ENCODE data around the gene TNPO3.
"Not testable (repeated sequence)": the region's sequence is repeated elsewhere in the genome, so short reads cannot be mapped to it uniquely, and the experiment has no call there.

Gene TNPO3

DNA sequence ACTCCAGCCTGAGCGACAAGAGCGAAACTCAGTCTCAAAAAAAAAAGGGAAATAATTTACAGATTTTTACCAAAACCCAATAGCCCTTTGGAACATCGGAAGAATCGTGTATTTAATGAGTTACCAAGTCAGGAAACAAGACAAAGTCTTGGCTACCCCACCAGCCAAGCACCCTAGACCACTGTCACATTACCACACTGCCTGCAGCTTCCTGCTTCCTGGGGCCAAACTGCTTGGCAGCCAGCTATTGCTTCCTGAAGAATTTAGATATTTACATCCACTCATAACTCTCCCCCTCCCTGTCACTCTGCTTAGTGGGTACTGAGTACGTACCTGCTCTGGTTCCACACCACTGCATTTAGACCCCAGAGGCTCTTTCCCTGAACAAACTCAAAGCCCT, 14.1 kb upstream of the TNPO3 start:
- no peak overlapping the region for H3K18ac ChIP-seq (ENCODE audit: low read length)
- no peaks in the 10 kb centered on the region for H3K9me3 ChIP-seq (replicated peaks in 1 of 2; ENCODE audit: control insufficient read depth in 2 of 2, insufficient read depth in 1 of 2, low read depth in 1 of 2, low read length in 2 of 2)
- H2BK120ac ChIP-seq (ENCODE audit: low read depth, low read length) = no peak overlapping the region
- no peak overlapping the region for H3K14ac ChIP-seq (ENCODE audit: low read length)
- no peak overlapping the region for H2BK15ac ChIP-seq (ENCODE audit: low read length)
- no peak overlapping the region for H2AK5ac ChIP-seq (ENCODE audit: low read depth, low read length)
- no peak overlapping the region for H3K23ac ChIP-seq (ENCODE audit: low read depth, low read length, poor library complexity)
- H3K27me3 ChIP-seq (ENCODE audit: control insufficient read depth in 3 of 3, insufficient read depth in 3 of 3, low read depth in 1 of 3, low read length in 3 of 3) = peaks cover 0 to 20% (median 0%) of the 10 kb centered on the region in 3 experiments
- no peak overlapping the region for H3K27ac ChIP-seq (replicated peaks; ENCODE audit: low read length)
- no CpG with 5 or more reads among the region's 5 CpGs for whole genome bisulfite sequencing, 2 donors (ENCODE audit: extremely low coverage in 2 of 2, insufficient read length in 2 of 2, insufficient replicate concordance in 1 of 2)
- H3K4me1 ChIP-seq (ENCODE audit: control insufficient read depth in 2 of 2, insufficient read depth in 1 of 2, low read depth in 1 of 2, low read length in 2 of 2) = peaks cover 0 to 3% of the 10 kb centered on the region in 2 donors
- H4K91ac ChIP-seq (ENCODE audit: low read depth, low read length, poor library complexity) = no peak overlapping the region
- H2AFZ ChIP-seq (ENCODE audit: low read length) = no peak overlapping the region
- no peak for DNase-seq (ENCODE audit: low spot score)
- no peak overlapping the region for H2BK12ac ChIP-seq (ENCODE audit: low read length)
- H3K36me3 ChIP-seq (replicated peaks in 1 of 2; ENCODE audit: control insufficient read depth in 2 of 2, insufficient read depth in 2 of 2, low read length in 2 of 2) = no peaks in the 10 kb centered on the region
- H3K9ac ChIP-seq (ENCODE audit: low read depth, low read length, poor library complexity) = no peak overlapping the region
- no peaks in the 10 kb centered on the region for H3K79me1 ChIP-seq (ENCODE audit: low read depth, low read length)
- H3K4me3 ChIP-seq (ENCODE audit: low read length in 2 of 2) = no peak overlapping the region
- no peak overlapping the region for H3K4ac ChIP-seq (ENCODE audit: low read length)
- H4K8ac ChIP-seq (ENCODE audit: low read depth, low read length) = no peak overlapping the region
- no peak overlapping the region for H2BK5ac ChIP-seq (ENCODE audit: low read length)
- H3K4me2 ChIP-seq (ENCODE audit: insufficient read depth, low read length, poor library complexity, severe bottlenecking) = no peak overlapping the region

DNA sequence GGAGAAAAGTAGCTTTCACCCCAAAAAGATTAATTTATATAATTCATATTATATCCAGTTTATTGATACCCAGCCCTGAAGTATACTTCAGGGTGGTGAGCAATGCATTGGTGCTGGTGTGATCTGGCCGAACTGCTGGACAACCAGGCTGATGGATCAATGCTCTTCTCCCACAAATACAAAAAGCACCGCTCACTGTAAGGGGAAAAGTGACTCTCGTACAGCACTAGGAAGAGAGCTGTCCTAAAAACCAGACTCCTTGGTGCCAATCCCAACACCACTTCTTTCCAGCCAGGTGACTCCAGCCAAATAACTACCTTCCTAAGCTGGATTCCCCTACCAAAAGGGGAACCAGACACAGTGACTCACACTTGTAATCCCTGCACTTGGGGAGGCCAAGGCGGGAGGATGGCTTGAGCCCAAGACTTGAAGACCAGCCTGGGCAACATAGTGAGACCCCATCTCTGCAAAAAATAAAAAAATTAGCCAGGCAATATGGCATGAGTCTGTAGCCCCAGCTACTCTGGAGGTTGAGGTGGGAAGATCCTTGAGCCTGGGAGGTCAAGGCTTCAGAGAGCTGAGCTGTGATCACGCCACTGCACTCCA, 13.1 kb upstream of the TNPO3 start:
- Histone ChIP-seq H3K18ac (ENCODE audit: low read length) (no peak overlapping the region), H2BK120ac (ENCODE audit: low read depth, low read length) (no peak overlapping the region), H2BK5ac (ENCODE audit: low read length) (no peak overlapping the region), H3K14ac (ENCODE audit: low read length) (no peak overlapping the region), H2AK5ac (ENCODE audit: low read depth, low read length) (no peak overlapping the region), H3K4me3 (ENCODE audit: low read length in 2 of 2) (no peak overlapping the region), H3K4ac (ENCODE audit: low read length) (no peak overlapping the region), H2BK12ac (ENCODE audit: low read length) (no peak overlapping the region), H2AFZ (ENCODE audit: low read length) (no peak overlapping the region), H3K9me3 (replicated peaks in 1 of 2; ENCODE audit: control insufficient read depth in 2 of 2, insufficient read depth in 1 of 2, low read depth in 1 of 2, low read length in 2 of 2) (no peaks in the 10 kb centered on the region), H4K91ac (ENCODE audit: low read depth, low read length, poor library complexity) (no peak overlapping the region), H3K79me1 (ENCODE audit: low read depth, low read length) (no peaks in the 10 kb centered on the region), H3K27me3 (ENCODE audit: control insufficient read depth in 3 of 3, insufficient read depth in 3 of 3, low read depth in 1 of 3, low read length in 3 of 3) (peaks cover 0 to 20% (median 0%) of the 10 kb centered on the region in 3 experiments), H3K4me2 (ENCODE audit: insufficient read depth, low read length, poor library complexity, severe bottlenecking) (no peak overlapping the region), H3K23ac (ENCODE audit: low read depth, low read length, poor library complexity) (no peak overlapping the region), H3K9ac (ENCODE audit: low read depth, low read length, poor library complexity) (no peak overlapping the region), H3K4me1 (ENCODE audit: control insufficient read depth in 2 of 2, insufficient read depth in 1 of 2, low read depth in 1 of 2, low read length in 2 of 2) (peaks cover 0 to 3% of the 10 kb centered on the region in 2 donors), H3K27ac (replicated peaks; ENCODE audit: low read length) (no peak overlapping the region), H2BK15ac (ENCODE audit: low read length) (no peak overlapping the region), H4K8ac (ENCODE audit: low read depth, low read length) (no peak overlapping the region), H3K36me3 (replicated peaks in 1 of 2; ENCODE audit: control insufficient read depth in 2 of 2, insufficient read depth in 2 of 2, low read length in 2 of 2) (no peaks in the 10 kb centered on the region)
- DNase-seq (ENCODE audit: low spot score) = no peak
- WGBS, 2 donors (ENCODE audit: extremely low coverage in 2 of 2, insufficient read length in 2 of 2, insufficient replicate concordance in 1 of 2) = no CpG with 5 or more reads among the region's 5 CpGs

DNA sequence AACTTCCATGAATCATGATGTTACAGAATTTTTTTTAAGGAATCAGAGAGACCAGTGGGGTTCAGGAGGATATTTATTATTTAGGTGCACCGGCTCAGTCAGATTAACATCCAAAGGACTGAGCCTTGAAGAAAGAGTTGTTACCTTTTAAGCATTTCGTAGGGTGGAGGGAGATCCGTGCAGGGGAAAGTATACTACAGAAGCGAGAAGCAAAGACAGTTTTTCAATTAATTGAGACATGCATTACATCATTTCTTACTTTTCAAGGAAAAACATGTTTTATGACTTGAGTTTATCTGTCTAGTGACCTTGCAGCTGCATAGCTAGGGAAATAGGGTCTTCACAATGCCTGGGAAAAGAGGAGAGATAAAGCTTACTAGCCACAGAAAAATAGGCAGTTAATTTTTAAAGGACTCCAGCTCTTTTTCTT, 12.2 kb upstream of the TNPO3 start:
- not testable (repeated sequence) for DNase-seq (ENCODE audit: low spot score); H3K9me3 ChIP-seq (replicated peaks in 1 of 2; ENCODE audit: control insufficient read depth in 2 of 2, insufficient read depth in 1 of 2, low read depth in 1 of 2, low read length in 2 of 2); H3K23ac ChIP-seq (ENCODE audit: low read depth, low read length, poor library complexity); H3K9ac ChIP-seq (ENCODE audit: low read depth, low read length, poor library complexity); H3K4me2 ChIP-seq (ENCODE audit: insufficient read depth, low read length, poor library complexity, severe bottlenecking); H3K4ac ChIP-seq (ENCODE audit: low read length); H2BK5ac ChIP-seq (ENCODE audit: low read length); H2BK15ac ChIP-seq (ENCODE audit: low read length); H3K4me3 ChIP-seq (ENCODE audit: low read length in 2 of 2); H3K14ac ChIP-seq (ENCODE audit: low read length); H3K4me1 ChIP-seq (ENCODE audit: control insufficient read depth in 2 of 2, insufficient read depth in 1 of 2, low read depth in 1 of 2, low read length in 2 of 2); H2AK5ac ChIP-seq (ENCODE audit: low read depth, low read length); H2BK120ac ChIP-seq (ENCODE audit: low read depth, low read length); H3K79me1 ChIP-seq (ENCODE audit: low read depth, low read length); H3K36me3 ChIP-seq (replicated peaks in 1 of 2; ENCODE audit: control insufficient read depth in 2 of 2, insufficient read depth in 2 of 2, low read length in 2 of 2); H3K27ac ChIP-seq (replicated peaks; ENCODE audit: low read length); H4K91ac ChIP-seq (ENCODE audit: low read depth, low read length, poor library complexity); H4K8ac ChIP-seq (ENCODE audit: low read depth, low read length); H2BK12ac ChIP-seq (ENCODE audit: low read length); H3K18ac ChIP-seq (ENCODE audit: low read length)
- peak overlapping the region; percentile 59 for H2AFZ ChIP-seq (ENCODE audit: low read length)
- H3K27me3 ChIP-seq (ENCODE audit: control insufficient read depth in 3 of 3, insufficient read depth in 3 of 3, low read depth in 1 of 3, low read length in 3 of 3) = peaks cover 0 to 20% (median 0%) of the 10 kb centered on the region in 3 experiments
- WGBS, 2 donors (ENCODE audit: extremely low coverage in 2 of 2, insufficient read length in 2 of 2, insufficient replicate concordance in 1 of 2) = no CpG with 5 or more reads among the region's 4 CpGs

DNA sequence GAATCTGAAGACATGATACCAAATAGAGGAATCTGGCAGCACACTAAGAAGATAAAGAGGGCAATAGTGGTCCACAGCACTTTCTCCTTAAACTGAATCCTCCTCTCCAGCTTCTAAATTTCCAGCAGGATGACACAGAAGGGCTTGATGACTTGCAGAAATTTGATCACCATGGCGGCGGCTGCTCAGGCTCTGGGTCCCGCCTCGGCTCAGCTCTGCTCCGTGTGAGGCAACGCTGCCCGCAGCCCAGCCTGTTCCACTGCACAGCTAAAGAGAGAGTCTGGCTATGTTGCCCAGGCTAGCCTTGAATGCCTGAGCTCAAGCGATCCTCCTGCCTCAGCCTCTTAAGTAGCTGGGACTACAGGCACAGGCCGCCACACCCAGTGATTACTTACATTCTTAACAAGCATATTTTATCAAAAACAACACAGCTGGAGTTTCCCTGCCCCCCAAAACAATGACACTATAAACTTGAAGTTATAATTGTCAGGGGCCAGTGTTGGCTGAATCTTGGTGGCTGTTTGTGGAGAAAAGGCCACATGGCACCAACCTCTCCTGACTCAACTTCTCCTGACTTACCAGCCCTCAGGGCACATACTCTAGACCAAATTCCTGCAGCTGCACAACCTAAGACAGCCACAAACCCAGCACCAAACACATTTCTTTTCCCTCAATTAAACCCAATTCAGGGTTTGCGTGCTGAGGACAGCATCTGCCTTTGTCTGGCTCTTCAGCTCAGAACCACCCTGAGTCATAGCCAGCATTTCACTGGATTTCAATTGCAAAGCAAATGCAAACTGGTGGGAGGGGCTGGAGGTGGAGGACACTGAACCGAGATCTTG, 11.6 kb upstream of the TNPO3 start:
- Histone ChIP-seq H2BK5ac (ENCODE audit: low read length) (no peak overlapping the region), H3K27ac (replicated peaks; ENCODE audit: low read length) (no peak overlapping the region)
- no peak for DNase-seq (ENCODE audit: low spot score)

More for the DNA sequence above, 11.6 kb upstream of the TNPO3 start:
- Histone ChIP-seq H2BK15ac (ENCODE audit: low read length) (no peak overlapping the region), H3K4me3 (ENCODE audit: low read length in 2 of 2) (no peak overlapping the region), H3K79me1 (ENCODE audit: low read depth, low read length) (no peaks in the 10 kb centered on the region), H3K23ac (ENCODE audit: low read depth, low read length, poor library complexity) (no peak overlapping the region), H4K91ac (ENCODE audit: low read depth, low read length, poor library complexity) (no peak overlapping the region), H2BK12ac (ENCODE audit: low read length) (no peak overlapping the region), H3K4me2 (ENCODE audit: insufficient read depth, low read length, poor library complexity, severe bottlenecking) (no peak overlapping the region), H3K9ac (ENCODE audit: low read depth, low read length, poor library complexity) (no peak overlapping the region), H2AK5ac (ENCODE audit: low read depth, low read length) (no peak overlapping the region), H3K14ac (ENCODE audit: low read length) (no peak overlapping the region), H2BK120ac (ENCODE audit: low read depth, low read length) (no peak overlapping the region), H3K27me3 (ENCODE audit: control insufficient read depth in 3 of 3, insufficient read depth in 3 of 3, low read depth in 1 of 3, low read length in 3 of 3) (peaks cover 0 to 20% (median 0%) of the 10 kb centered on the region in 3 experiments), H3K9me3 (replicated peaks in 1 of 2; ENCODE audit: control insufficient read depth in 2 of 2, insufficient read depth in 1 of 2, low read depth in 1 of 2, low read length in 2 of 2) (peaks cover 0 to 2% of the 10 kb centered on the region in 2 donors), H3K4me1 (ENCODE audit: control insufficient read depth in 2 of 2, insufficient read depth in 1 of 2, low read depth in 1 of 2, low read length in 2 of 2) (peaks cover 0 to 3% of the 10 kb centered on the region in 2 donors), H4K8ac (ENCODE audit: low read depth, low read length) (no peak overlapping the region), H2AFZ (ENCODE audit: low read length) (peak overlapping the region; percentile 59), H3K4ac (ENCODE audit: low read length) (no peak overlapping the region), H3K36me3 (replicated peaks in 1 of 2; ENCODE audit: control insufficient read depth in 2 of 2, insufficient read depth in 2 of 2, low read length in 2 of 2) (no peaks in the 10 kb centered on the region), H3K18ac (ENCODE audit: low read length) (no peak overlapping the region)
- no CpG with 5 or more reads among the region's 11 CpGs for WGBS, 2 donors (ENCODE audit: extremely low coverage in 2 of 2, insufficient read length in 2 of 2, insufficient replicate concordance in 1 of 2)

Measured in neuronal stem cell (in vitro differentiated cells).